Activated CD4-positive, alpha-beta T cell treated with anti-CD3 and anti-CD28 coated beads, Interleukin-2, Interleukin-6, amounts not matched to agents 100 ng/mL and 50 ng/mL, durations not matched to agents 16 hours and 8 hours (primary cell): Measurements from ENCODE around the gene USP35.

Experiments used
- DNase-seq: peaks from one replicate; pipeline ENCODE4 v3.0.0-alpha.2; 2020

Gene USP35, protein sequence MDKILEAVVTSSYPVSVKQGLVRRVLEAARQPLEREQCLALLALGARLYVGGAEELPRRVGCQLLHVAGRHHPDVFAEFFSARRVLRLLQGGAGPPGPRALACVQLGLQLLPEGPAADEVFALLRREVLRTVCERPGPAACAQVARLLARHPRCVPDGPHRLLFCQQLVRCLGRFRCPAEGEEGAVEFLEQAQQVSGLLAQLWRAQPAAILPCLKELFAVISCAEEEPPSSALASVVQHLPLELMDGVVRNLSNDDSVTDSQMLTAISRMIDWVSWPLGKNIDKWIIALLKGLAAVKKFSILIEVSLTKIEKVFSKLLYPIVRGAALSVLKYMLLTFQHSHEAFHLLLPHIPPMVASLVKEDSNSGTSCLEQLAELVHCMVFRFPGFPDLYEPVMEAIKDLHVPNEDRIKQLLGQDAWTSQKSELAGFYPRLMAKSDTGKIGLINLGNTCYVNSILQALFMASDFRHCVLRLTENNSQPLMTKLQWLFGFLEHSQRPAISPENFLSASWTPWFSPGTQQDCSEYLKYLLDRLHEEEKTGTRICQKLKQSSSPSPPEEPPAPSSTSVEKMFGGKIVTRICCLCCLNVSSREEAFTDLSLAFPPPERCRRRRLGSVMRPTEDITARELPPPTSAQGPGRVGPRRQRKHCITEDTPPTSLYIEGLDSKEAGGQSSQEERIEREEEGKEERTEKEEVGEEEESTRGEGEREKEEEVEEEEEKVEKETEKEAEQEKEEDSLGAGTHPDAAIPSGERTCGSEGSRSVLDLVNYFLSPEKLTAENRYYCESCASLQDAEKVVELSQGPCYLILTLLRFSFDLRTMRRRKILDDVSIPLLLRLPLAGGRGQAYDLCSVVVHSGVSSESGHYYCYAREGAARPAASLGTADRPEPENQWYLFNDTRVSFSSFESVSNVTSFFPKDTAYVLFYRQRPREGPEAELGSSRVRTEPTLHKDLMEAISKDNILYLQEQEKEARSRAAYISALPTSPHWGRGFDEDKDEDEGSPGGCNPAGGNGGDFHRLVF

DNA sequence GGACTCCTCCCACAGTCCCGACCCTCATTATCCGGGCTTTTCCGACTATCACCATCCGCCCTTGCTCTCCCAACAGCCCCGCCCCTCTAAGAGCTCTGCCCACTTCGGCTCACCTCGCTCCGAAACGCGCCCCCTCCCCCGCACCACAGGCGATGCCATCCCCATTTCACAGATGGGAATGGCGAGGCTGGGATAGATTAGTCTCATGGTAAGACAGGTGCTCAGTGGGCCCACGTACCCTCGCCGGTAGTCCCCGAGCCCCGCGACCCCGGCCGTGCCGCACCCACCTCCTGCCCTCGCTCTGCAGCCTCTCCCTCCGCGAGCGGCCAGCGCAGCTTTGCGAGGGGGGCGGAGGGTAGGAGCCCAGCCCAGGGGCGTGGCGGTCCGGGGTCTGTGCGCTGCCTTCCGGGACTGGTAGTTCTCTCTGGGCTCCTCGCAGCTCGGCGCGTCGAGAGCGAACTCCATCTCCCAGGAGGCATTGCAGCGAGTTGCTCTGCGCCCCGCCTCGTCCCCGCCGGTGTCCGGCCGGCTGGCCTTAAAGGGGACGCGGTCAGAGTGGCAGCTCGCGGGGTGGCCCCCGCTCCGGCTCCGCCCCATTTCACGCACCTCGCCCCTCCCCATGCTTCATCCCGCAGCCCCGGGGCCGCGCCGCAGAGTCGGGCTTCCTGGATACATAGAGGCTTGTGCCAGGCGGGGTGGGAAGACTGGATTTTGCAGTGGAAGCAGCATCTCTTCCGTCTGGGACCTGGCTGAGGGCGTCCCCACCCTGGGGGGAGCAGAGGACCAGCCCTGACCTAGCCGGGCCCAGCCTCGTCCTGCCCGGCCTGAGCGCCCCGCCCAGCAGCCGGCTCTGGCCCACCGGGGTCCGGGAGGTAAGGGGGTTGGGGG lies at the start of gene USP35, which contains the start of gene KCTD21:
USP35 (plus strand) TSS at position 634 of the 888 bp plus-strand sequence. CDS start 7,327 bp downstream, outside the sequence.
KCTD21 (minus strand) TSS at position 341 of the 888 bp plus-strand sequence. CDS start 14,072 bp downstream, outside the sequence.
- DNase-seq = peak; percentile 96

DNA sequence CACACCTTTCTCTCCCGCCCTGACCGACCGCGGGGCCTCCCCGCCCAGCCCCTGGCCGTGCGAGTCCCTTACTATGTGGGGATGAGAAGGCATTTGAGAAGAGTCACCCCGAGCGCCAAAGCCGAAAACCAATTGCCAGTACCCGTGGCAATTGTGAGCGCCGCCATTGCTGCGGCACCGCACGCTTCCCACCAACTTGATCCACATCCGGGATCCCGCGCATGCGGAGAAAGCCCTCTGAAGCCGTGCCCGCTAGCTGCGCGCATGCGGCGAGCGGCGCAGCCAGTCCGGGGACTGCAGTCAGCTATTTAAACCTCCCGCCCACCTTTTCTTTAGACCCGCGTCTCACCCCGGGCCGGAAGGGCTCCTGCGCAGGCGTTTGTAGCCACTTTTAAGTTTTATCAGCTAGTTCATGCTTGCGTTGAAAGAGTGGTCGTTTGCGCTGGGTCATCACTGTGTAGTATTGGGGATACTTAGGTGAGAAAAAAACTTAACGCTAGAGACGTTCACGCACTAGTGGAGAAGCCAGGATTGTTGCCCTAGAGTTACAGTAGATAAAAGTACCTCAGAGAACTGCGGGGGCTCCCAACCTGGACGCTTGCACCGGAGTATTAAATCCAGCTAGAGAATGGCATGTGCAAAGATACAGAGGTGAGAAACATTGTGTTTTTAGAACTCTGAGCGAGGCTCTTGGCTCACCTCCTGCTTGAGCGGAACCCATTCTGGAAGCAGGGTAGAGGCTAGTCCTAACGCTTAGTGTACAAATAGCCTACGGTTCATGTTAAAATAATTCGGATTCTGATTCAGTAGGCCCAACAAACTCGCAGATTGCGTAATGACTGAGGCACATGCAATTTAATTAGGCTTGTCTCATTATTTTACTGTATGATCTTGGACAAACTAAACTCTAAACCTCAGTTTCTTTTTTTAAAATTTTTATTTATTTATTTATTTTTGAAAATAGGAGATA lies 49.0 kb upstream of the USP35 start, which contains the start of gene ALG8:
ALG8 (minus strand) TSS at position 205 of the 970 bp plus-strand sequence; CDS start at position 167, 38 bp downstream.
- peak; percentile 98 for DNase-seq

DNA sequence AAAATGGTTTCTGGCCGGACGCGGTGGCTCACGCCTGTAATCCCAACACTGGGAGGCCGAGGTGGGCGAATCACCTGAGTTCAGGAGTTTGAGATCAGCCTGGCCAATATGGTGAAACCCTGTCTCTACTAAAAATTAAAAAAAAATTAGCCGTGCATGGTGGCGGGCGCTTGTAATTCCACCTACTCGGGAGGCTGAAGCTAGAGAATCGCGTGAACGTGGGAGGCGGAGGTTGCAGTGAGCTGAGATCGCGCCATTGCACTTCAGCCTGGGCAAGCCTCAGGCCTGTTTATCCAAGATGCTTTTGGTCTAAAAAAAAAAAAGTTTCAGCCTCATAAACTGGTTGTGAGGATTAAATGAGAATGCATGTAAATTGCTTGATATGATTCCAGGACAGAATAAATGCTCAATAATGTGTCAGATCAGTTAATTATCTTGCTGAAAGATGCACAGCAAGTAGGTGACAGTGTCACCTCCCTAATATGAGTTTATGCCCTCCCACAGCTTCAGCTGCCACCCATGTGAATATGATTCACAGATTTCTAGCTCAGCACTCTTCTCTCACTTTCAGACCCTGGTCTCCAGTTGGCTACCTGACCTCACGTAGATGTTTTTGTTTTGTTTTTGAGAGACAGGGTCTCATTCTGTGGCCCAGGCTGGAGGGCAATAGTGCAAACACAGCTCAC lies 48.2 kb upstream of the USP35 start:
- peak; percentile 12 for DNase-seq

DNA sequence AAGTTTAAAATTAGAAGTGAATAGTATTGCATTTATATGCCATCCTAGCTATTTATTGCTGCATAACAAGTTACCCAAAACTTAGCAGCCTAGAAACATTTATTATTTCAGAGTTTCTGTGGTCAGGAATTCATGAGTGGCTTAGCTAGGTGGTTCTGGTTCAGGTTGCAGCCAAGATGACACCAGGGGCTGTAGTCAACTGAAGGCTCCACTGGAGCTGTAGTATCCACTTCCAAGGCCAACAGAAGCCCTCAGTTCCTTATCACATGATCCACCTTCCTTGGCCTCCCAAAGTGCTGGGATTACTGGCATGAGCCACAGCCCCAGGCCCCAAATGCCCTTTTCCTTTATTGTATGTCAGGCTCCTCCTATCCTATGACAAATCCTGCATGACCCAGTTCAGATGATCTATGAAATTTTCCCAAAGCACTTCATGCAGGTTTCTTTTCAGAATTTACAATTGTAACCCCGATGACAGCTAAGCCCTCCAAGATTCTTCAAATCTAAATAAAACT lies 43.2 kb upstream of the USP35 start:
- no peak for DNase-seq

DNA sequence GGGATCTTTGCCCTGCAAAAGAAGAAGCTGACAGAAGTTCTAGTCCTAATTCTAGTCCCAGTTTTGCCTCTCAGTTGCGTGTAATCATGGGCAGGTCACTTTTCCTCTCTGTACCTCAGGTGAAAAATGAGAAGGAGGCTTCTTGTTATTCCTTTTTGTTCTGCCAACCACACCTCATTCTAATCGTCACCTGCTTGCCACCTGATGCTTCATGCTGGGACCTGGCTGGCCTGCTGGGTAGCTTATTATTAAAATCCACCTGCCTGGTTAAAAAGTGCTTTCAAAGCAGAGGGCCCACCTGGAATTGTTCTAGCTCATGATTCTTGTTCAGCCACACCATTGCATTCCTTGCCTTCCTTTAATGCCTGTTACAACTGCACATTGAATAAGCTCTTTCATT lies 40.9 kb upstream of the USP35 start:
- DNase-seq = no peak

DNA sequence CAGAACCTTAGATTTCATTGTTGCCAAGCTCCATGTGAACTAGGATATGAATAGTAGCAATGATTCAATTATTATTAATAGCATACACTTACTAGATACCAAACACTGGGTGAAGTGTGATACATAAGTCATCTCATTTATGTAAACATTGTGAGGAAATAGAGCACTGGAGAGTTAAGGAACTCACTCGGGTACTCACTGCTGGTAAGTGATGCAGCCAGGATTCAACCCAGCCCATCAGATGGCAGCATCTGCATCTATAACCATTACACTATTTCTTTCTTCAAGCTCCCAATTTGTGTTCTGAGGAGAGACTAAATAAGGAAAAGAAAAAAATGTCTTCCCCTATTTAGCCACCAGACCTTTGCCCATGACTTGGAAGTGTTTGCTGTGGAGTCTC lies 39.1 kb upstream of the USP35 start:
- no peak for DNase-seq

DNA sequence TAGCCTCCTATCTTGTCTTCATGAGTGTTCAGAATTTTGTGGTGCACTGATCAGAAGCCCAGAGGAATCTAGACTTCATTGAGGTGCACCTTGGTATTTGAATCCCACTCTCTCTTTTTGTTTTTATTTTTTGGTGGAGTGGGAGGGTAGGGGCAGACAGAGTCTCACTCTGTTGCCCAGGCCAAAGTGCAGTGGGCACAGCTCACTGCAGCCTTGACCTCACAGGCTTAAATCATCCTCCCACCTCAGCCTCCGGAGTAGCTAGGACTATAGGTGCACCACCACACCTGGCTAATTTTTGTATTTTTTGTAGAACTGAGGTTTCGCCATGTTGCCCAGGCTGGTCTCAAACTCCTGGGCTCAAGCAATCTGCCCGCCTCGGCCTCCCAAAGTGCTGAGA lies 38.4 kb upstream of the USP35 start:
- DNase-seq = no peak

DNA sequence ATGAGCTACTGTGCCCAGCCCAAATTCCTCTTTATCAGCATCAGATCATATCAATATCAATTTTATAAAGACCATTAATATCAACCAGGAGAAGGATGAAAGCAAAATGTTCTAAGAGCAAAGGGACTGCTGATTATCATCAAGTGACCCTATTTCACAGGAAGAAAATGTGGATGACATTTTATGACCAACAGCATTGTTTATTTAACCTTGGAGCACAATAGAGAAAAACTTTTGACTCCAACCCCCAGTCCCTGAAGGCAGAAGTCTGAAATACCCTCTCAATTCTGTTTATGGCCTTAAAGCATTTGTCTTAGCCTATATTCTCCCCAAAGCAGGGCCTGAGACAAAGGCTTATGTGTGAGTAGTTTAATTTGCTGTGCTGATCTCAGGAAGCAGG lies 38.0 kb upstream of the USP35 start:
- no peak for DNase-seq

DNA sequence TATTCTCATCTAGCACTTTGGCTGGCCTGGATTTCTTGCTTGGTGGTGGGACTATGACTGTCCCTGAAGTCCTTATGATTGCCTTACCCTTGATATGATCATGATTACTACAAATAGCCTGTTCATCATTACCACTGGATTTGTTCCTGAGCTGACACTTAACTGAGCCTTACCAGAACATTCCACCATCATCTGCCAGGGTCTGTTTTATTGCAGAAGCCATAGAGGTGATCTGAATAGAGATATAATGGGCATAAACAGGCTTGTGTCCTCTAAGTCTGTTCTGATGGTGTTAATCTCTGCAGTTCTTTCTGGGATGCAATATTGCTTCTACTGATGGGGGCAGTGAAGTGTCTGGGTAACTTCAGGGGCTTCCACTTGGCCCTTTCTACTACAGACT lies 36.9 kb upstream of the USP35 start:
- DNase-seq = no peak

DNA sequence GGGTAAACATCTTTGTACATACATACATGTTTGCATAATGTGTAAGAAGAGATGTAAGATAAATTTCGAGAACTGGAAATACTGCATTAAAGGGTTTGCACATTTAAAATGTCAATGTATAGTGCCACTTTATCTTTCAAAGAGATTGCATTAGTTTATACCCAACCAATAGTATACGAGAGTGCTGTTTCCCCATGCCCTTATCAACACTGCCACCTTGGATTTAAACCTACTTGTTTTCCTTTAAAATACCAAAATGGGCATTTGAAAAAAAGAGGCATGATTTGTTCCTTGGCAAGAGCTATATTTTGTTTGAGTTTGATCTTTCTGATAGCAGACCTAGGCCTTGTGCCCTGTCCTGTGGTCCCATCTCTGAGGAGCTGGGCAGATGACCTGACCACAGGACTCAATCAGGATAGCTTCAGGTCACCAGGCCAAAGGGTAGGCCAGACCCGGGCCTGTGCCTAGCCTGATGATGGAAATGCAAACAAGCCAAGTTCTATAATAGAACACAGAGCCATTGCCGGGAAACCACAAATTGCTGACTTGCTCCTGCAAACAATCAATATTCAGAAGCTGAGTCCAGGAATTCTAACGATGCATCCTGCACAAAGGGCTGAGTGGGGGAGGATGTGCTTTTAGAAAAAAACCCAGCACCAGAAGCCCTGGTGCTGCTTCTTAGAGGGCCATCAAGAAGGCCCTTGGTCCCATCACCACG lies 32.4 kb upstream of the USP35 start:
- DNase-seq = no peak

DNA sequence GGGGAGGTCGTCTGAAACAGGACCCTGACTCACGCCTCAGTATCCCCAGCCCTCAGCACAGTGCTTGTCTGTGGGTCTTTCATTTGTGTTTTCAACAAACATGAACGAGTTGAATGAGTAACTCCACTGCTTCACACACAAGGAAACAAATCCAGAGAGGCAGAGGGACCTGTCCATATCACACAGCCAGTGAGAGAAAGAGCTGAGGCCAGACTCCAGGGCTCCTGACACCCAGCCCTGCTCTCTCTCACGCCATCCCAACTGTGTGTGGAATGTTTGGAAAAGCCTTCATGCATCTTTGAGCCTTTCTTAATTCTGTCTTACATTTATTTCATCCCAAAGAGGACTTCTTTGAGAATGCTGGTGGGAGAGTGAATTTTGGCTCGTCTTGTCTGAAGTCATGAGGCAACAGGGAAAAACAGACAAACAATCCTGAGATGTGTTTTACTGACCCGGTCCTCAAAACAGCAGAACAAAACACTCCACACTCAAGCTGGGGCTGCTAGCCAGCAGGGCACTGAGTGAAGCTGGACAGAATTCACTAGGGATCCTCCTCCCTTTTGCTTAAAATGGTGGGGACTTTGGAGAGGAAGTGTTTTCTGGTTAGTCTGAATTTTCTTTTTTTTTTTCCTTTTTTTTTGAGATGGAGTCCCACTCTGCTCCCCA lies 29.6 kb upstream of the USP35 start:
- no peak for DNase-seq

DNA sequence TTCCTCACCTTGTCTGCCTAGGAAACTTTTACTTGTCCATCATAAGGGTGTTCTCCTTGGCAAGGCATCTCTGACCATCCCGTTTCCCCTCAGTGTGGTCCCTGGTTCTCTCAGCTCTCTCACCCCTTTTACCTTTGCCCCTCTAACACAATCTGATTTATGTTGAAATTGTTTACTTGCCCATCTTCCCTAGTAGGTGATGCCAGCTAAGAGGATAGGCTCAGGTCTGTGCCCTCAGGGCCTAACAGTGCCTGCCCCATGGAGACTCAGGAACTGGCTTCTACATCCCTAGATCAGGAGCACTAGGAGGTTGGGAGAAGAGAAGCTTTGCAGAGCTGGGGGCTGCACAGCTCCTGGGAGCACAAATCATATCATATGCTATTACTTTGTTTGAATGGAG lies 28.2 kb upstream of the USP35 start:
- DNase-seq = no peak

DNA sequence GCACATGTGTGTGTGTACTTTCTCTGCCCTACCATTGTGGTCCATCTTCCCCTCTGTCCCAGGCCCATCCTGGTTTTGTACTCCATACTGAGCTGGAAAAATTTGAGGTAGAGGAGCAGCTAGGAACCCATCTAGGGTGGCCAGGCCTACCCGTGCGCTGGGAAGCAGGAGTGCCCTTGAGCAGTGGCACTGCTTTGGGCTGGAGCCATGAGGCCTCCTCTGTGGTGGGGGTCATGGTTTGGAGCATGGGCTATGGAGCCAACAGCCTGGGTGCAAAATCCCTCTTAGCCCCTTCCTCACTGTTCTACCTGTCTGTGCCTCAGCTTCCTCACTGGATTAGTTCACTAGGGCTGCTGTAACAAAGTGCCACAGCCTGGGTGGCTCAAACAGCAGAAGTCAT lies 27.4 kb upstream of the USP35 start:
- no peak for DNase-seq

DNA sequence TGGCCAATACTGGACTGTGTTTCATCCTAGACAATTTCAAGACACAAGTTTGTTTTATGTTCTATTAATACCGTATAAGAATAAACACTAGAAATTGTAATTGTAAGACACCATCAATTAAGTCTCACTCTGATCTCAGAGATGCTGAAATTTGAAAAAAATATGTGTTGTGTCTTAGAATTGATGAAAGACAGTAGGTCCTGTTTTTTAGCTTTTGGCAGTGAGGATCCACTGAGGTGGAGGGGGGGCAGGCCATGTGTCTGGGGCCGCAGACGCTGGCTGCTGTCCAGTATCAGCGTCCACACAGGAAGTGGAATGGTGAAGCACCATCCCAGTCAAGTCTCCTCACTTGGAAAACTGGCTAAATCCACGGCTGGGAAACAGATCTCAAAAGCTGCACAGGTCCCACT lies 26.8 kb upstream of the USP35 start:
- DNase-seq = no peak

DNA sequence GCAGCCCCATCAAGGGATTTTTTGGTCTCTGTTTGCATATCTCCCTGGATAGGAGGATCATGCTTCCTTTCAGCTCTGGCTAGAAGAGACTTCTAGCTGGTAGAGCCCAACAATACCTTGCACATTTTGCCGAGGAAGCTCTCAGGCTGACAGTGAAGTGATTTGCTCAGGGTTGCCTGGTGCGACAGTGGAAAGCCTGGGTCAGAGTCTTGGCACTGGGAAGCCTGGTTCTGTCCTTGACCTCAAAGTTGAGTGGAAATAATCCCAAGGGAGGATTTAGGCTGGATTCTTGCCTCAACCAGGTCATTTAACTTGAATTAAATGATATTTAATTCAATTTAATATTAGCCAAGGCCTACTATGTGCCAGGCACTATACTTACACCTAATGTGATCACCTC lies 24.9 kb upstream of the USP35 start:
- DNase-seq = no peak

DNA sequence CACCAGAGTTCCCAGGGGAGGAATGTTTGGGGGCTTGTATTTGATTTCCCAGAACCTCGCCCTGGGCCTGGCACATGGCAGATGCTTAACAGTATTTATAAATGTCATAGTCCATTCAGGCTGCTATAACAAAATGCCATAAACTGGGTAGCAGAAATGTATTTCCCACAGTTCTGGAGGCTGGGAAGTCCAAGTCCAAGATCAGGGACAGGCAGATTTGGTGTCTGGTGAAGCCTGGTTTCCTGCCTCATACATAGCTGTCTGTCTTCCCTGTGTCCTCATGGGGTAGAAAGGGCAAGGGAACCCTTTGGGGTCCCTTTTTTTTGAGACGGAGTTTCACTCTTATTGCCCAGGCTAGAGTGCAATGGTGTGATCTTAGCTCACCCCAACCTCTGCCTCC lies 24.2 kb upstream of the USP35 start:
- DNase-seq = no peak

DNA sequence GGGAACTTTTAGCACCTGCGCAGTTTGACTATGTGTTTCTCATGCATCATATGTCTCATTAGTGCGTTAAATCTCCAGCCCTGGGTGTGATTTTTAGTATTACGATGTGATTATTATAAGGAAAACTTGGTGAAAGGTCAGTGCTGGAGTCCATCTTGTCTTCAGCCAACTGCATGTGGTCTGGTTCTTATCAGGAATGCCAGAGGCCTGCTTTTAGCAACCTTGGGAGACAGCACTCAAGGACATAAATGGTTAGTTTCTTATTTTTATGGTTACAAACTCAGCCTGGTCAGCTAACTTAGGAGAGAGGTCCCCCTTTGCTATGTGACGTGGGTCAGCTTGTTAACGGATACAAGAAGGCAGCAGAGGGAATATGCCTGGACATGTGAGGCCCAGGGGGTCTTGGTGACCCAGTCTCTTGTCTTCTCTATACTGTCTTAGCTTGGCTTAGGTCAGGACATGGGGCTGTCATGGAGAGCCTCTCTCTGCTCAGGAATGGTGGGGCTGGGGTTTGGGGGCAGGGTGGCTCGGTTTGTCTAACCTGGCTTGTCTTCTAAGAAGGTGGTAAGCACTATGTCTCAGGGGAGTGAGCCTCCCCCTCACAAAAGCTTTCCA lies 21.8 kb upstream of the USP35 start:
- DNase-seq = no peak
